SJSA1 (cell line): ENCODE measurements around the gene IL17RB. TPM values are rescaled to one million over a fixed set of nuclear protein-coding genes. Genes with fewer than 3 reads are reported as not detected.

Experiments
- DNase-seq, 2 experiments: peaks; one replicate each; pipeline ENCODE4 v3.0.0-alpha.2; 2015 to 2020; ENCODE audit warnings: low spot score in 2 of 2, low read depth in 1 of 2
- H3K27ac ChIP-seq: fragments of 250-450 bp; sonication (Bioruptor Pico); 2 replicates; pipeline ENCODE4 v1.5.1; 2020; ENCODE audit warnings: mild to moderate bottlenecking, moderate library complexity
- H3K27me3 ChIP-seq: fragments of 250-450 bp; sonication (Bioruptor Pico); replicated peaks from 2 replicates; pipeline ENCODE4 v1.5.1; 2020; ENCODE audit warnings: mild to moderate bottlenecking, moderate library complexity
- H3K36me3 ChIP-seq: fragments of 250-450 bp; sonication (Bioruptor Pico); 2 replicates; pipeline ENCODE4 v1.5.1; 2020; ENCODE audit warnings: mild to moderate bottlenecking
- H3K4me1 ChIP-seq: fragments of 250-450 bp; sonication (Bioruptor Pico); replicated peaks from 2 replicates; pipeline ENCODE4 v1.6.1; 2021; ENCODE audit warnings: mild to moderate bottlenecking
- H3K4me3 ChIP-seq: fragments of 250-450 bp; sonication (Bioruptor Pico); 2 replicates; pipeline ENCODE4 v1.5.1; 2020; ENCODE audit warnings: mild to moderate bottlenecking
- H3K9me3 ChIP-seq: fragments of 250-450 bp; sonication (Bioruptor Pico); replicated peaks from 2 replicates; pipeline ENCODE4 v1.5.1; 2020; ENCODE audit warnings: mild to moderate bottlenecking
- total RNA-seq: library from RNA; depleted of rRNA; stranded (reverse); fragments of >200 nt; shearing (Covaris generic); gene quantifications from 2 replicates; pipeline ENCODE4 v1.2.3, GENCODE V29; 2014

Gene IL17RB
- total RNA-seq, 1 experiment from 2014 or later: not detected

- no peak for DNase-seq
- H3K36me3 ChIP-seq: no peaks in the 10 kb centered on the region
- H3K27me3 ChIP-seq: no peaks in the 10 kb centered on the region
- no peaks in the 10 kb centered on the region for H3K4me1 ChIP-seq
- no peaks in the 10 kb centered on the region for H3K9me3 ChIP-seq
- no peak overlapping the region for H3K4me3 ChIP-seq
- H3K27ac ChIP-seq: no peak overlapping the region
These were observed 16.8 kb upstream of the IL17RB start for GRCh38 chr3:53829605-53830004.

- Histone ChIP-seq H3K36me3 (no peaks in the 10 kb centered on the region), H3K27me3 (no peaks in the 10 kb centered on the region), H3K9me3 (no peaks in the 10 kb centered on the region), H3K4me3 (no peak overlapping the region), H3K27ac (no peak overlapping the region), H3K4me1 (no peaks in the 10 kb centered on the region)
- DNase-seq: no peak
These were observed 15.4 kb upstream of the IL17RB start for GRCh38 chr3:53830944-53831343.

- no peaks in the 10 kb centered on the region for H3K4me1 ChIP-seq
- no peak overlapping the region for H3K4me3 ChIP-seq
- no peaks in the 10 kb centered on the region for H3K9me3 ChIP-seq
- no peaks in the 10 kb centered on the region for H3K27me3 ChIP-seq
- H3K27ac ChIP-seq: no peak overlapping the region
- no peaks in the 10 kb centered on the region for H3K36me3 ChIP-seq
- DNase-seq: no peak
These were observed 13.2 kb upstream of the IL17RB start for GRCh38 chr3:53833053-53833645.

GRCh38 chr3:53833700-53834099 lies 12.7 kb upstream of the IL17RB start:
- no peaks in the 10 kb centered on the region for H3K9me3 ChIP-seq
- no peaks in the 10 kb centered on the region for H3K36me3 ChIP-seq
- H3K27ac ChIP-seq: no peak overlapping the region
- no peak for DNase-seq
- no peak overlapping the region for H3K4me3 ChIP-seq
- H3K4me1 ChIP-seq: no peaks in the 10 kb centered on the region
- H3K27me3 ChIP-seq: no peaks in the 10 kb centered on the region

- Histone ChIP-seq H3K36me3 (no peaks in the 10 kb centered on the region), H3K9me3 (no peaks in the 10 kb centered on the region), H3K27ac (no peak overlapping the region), H3K27me3 (no peaks in the 10 kb centered on the region), H3K4me3 (no peak overlapping the region), H3K4me1 (no peaks in the 10 kb centered on the region)
- DNase-seq: no peak
These were observed 11.8 kb upstream of the IL17RB start for GRCh38 chr3:53834429-53835095.

GRCh38 chr3:53835257-53835656 lies 11.1 kb upstream of the IL17RB start:
- Histone ChIP-seq H3K36me3 (no peaks in the 10 kb centered on the region), H3K4me3 (no peak overlapping the region), H3K27ac (no peak overlapping the region), H3K4me1 (no peaks in the 10 kb centered on the region), H3K27me3 (no peaks in the 10 kb centered on the region), H3K9me3 (no peaks in the 10 kb centered on the region)
- no peak for DNase-seq

- H3K36me3 ChIP-seq: no peaks in the 10 kb centered on the region
- H3K4me3 ChIP-seq: no peak overlapping the region
- H3K27ac ChIP-seq: no peak overlapping the region
- no peaks in the 10 kb centered on the region for H3K4me1 ChIP-seq
- H3K9me3 ChIP-seq: no peaks in the 10 kb centered on the region
- no peak for DNase-seq
- H3K27me3 ChIP-seq: no peaks in the 10 kb centered on the region
These were observed 10.1 kb upstream of the IL17RB start for GRCh38 chr3:53836084-53836872.

GRCh38 chr3:53837331-53837730 lies 9.0 kb upstream of the IL17RB start:
- Histone ChIP-seq H3K4me1 (no peaks in the 10 kb centered on the region), H3K4me3 (no peak overlapping the region), H3K27me3 (no peaks in the 10 kb centered on the region), H3K36me3 (no peaks in the 10 kb centered on the region), H3K9me3 (no peaks in the 10 kb centered on the region), H3K27ac (no peak overlapping the region)
- no peak for DNase-seq

- Histone ChIP-seq H3K27ac (no peak overlapping the region), H3K9me3 (no peaks in the 10 kb centered on the region), H3K4me3 (no peak overlapping the region), H3K27me3 (peaks cover 18% of the 10 kb centered on the region), H3K4me1 (peaks cover 8% of the 10 kb centered on the region), H3K36me3 (no peaks in the 10 kb centered on the region)
- no peak for DNase-seq
These were observed 5.1 kb upstream of the IL17RB start for GRCh38 chr3:53841296-53841695.

- H3K4me1 ChIP-seq: peaks cover 11% of the 10 kb centered on the region
- no peaks in the 10 kb centered on the region for H3K36me3 ChIP-seq
- H3K27ac ChIP-seq: no peak overlapping the region
- H3K27me3 ChIP-seq: peaks cover 31% of the 10 kb centered on the region
- no peak overlapping the region for H3K4me3 ChIP-seq
- no peaks in the 10 kb centered on the region for H3K9me3 ChIP-seq
- no peak for DNase-seq
These were observed 3.8 kb upstream of the IL17RB start for GRCh38 chr3:53842436-53843194.

- Histone ChIP-seq H3K36me3 (no peaks in the 10 kb centered on the region), H3K9me3 (no peaks in the 10 kb centered on the region), H3K4me3 (no peak overlapping the region), H3K27me3 (peaks cover 34% of the 10 kb centered on the region), H3K4me1 (peaks cover 11% of the 10 kb centered on the region), H3K27ac (no peak overlapping the region)
- no peak for DNase-seq
These were observed 2.9 kb upstream of the IL17RB start for GRCh38 chr3:53843195-53844177.

- no peaks in the 10 kb centered on the region for H3K9me3 ChIP-seq
- peaks cover 11% of the 10 kb centered on the region for H3K4me1 ChIP-seq
- H3K27ac ChIP-seq: no peak overlapping the region
- peaks cover 34% of the 10 kb centered on the region for H3K27me3 ChIP-seq
- DNase-seq: no peak
- no peak overlapping the region for H3K4me3 ChIP-seq
- no peaks in the 10 kb centered on the region for H3K36me3 ChIP-seq
These were observed 1.9 kb upstream of the IL17RB start for GRCh38 chr3:53844262-53845102.
